NCI-H748 (cell line): Measurements from ENCODE around the gene P4HA1.
"Not testable (repeated sequence)": the region's sequence is repeated elsewhere in the genome, so short reads cannot be mapped to it uniquely, and the experiment has no call there.

ENCODE experiments used
- DNase-seq: peaks from one replicate; lab custom pipeline; 2025; ENCODE audit not compliant: unreplicated experiment; lab: John Stamatoyannopoulos, UW

The P4HA1 gene

GRCh38 chr10:73043766-73044377 lies 52.8 kb downstream of the P4HA1 start:
- no peak for DNase-seq

GRCh38 chr10:73043319-73043718 lies 53.3 kb downstream of the P4HA1 start:
- no peak for DNase-seq

DNA sequence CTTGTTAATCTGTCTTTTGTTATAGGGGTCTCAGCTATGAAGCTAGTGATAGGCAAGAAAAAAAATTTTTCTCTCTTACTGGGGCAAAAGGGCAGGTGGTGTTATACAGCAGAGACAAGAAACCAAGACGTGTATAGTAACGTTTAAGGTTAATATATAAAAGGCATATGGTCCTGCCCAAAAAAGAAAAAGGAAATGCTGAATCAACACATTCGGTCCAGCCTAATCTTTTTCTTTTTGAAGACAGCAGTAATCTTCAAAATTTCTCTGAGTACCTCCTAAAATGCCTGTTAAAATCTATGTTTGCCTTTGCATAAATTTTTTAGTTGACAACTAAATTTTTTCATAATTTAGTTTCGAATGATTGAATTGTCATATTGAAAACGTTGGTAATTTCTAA lies 54.5 kb downstream of the P4HA1 start:
- DNase-seq: no peak

DNA sequence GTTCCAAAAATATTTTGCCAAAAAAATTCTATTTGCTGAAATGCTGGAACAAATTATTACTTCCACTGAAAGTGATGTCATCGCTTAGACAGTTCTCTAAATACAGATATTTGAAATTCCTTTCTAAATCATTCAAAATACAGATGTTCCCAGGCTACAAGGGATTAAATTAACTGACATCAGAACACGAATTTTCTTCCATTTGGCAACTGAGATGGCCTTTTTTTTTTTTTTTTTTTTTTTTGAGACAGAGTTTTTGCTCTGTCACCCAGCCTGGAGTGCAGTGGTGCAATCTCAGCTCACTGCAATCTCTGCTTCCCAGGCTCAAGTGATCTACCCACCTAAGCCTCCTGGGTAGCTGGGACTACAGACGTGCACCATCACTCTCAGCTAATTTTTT lies 57.0 kb downstream of the P4HA1 start:
- DNase-seq: no peak

DNA sequence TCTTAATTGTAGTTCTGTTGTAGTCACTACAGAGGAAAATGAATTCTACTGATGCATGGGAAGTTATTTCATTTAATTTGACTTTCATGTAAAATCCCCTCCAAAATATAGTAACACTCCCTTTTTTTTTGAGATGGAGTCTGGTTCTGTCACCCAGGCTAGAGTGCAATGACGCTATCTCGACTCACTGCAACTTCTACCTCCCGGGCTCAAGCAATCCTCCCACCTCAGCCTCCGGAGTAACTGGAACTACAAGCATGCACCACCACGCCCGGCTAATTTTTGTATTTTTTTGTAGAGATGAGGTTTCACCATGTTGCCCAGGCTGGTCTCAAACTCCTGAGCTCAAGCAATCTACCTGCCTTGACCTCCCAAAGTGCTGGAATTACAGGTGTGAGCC lies 60.4 kb downstream of the P4HA1 start:
- not testable (repeated sequence) for DNase-seq

DNA sequence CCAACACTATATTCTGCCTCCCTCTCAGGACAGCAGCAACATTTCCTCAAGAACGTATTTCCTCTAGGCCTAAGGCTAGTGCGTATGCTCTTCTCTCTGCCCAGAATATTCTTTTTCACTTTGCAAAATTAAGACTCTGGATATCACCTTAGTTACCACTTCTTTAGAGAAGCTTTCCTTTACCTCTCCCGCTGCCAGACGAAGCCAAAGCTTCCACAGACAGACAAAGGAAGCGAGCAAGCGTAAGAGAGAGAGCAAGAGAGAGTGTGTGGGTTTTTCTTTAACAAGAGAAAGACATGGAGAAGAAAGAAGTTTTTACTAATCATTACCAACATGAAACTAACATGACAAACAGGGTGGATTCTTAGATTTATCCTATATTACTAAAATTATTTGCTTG lies 64.1 kb downstream of the P4HA1 start:
- no peak for DNase-seq

DNA sequence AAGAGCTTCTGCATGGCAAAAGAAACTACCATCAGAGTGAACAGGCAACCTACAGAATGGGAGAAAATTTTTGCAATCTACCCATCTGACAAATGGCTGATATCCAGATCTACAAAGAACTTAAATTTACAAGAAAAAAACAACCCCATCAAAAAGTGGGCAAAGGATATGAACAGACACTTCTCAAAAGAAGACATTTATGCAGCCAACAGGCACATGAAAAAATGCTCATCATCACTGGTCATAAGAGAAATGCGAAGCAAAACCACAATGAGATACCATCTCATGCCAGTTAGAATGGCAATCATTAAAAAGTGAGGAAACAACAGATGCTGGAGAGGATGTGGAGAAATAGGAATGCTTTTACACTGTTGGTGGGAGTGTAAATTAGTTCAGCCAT lies 70.0 kb downstream of the P4HA1 start:
- DNase-seq: not testable (repeated sequence)

- not testable (repeated sequence) for DNase-seq
These were observed 73.1 kb downstream of the P4HA1 start for GRCh38 chr10:73023455-73024070.

DNA sequence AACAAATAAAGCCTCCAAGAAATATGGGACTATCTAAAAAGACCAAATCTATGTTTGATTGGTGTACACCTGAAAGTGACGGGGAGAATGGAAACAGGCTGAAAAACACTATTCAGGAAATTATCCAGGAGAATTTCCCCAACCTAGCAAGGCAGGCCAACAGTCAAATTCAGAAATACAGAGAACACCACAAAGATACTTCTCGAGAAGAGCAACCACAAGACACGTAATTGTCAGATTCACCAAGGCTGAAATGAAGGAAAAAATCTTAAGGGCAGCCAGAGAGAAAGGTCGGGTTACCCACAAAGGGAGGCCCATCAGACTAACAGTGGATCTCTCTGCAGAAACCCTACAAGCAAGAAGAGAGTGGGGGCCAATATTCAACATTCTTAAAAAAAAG lies 73.7 kb downstream of the P4HA1 start:
- not testable (repeated sequence) for DNase-seq

- DNase-seq: not testable (repeated sequence)
These were observed 75.0 kb downstream of the P4HA1 start for GRCh38 chr10:73021538-73022164.

DNA sequence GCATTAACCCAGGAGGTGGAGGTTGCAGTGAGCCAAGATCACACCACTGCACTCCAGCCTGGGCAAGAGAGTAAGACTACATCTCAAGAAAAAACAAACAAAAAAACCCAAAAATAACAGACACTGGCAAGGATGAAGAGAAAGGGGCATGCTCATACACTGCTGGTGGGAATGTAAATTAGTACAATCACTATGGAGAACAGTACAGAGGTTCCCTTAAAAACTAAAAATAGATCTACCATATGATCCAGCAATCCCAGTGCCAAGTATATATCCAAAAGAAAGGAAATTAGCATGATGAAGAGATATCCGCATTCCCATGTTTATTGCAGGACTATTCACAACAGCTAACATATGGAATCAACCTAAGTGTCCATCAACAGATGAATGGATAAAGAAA lies 75.6 kb downstream of the P4HA1 start:
- DNase-seq: no peak

DNA sequence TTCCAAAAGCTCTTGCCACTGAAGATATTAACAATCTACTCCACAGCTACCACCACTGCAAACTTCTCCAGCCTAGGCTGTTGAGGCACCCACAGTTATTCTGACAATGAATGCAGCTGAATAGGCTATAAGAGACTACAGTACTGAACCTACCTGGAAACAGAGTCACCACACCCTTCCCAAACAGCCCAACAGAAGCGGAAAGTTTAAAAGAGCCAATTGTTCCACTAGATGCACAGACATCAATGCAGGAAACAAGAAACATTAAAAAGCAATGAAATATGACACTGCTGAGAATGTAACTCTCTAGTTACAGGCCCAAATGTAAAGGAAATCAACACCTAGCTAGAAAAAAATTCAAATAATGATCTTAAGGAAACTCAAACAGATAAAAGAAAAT lies 77.6 kb downstream of the P4HA1 start:
- no peak for DNase-seq

GRCh38 chr10:73018632-73019031 lies 78.0 kb downstream of the P4HA1 start:
- no peak for DNase-seq

DNA sequence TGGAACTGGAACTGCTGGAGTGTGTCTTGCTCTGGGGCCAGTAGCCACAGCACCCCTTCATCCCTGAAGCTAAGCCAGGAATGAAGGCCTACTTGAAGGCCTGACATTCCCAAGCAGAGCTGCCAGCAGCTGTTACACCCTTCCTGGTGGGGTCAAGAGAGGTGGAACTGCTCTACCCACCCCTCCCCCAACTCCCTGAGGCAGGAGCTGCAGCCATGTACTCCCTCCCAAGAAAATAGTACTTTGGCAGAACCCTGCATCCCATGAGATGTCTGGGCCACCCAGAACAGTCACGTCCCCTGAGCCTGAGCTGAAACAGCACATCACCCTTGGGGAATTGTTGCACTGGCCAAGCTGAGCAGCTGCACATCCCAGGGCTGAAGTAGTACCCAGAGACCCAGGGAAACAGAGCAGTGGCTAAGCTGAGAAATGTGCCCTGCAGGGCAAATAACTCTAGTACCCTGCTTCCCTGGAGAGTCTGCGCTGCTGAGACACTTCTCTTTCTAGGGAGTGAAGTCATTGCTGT lies 78.6 kb downstream of the P4HA1 start:
- DNase-seq: no peak

DNA sequence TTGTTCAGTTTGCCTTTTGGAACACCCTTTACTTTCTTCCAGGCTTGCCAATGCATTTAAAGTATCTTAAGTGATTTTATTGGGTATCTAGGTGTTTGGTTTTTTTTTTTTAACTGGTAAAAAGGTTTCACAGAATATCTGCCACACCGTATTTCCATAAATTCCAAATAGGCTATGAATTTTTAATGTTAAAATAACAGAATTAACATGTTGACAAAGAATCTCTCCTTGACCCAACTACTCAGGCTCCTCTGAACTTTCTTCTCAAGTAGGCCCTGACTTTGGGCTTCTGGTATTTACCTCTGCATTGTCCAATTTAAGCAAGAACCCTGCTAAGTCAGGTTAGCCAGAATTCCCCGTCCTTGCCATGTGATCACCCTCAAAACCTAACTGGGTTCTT lies 80.9 kb downstream of the P4HA1 start:
- DNase-seq: no peak

- no peak for DNase-seq
These were observed 92.8 kb downstream of the P4HA1 start for GRCh38 chr10:73003822-73004221.

- DNase-seq: no peak
These were observed 95.7 kb downstream of the P4HA1 start for GRCh38 chr10:73000973-73001372.

DNA sequence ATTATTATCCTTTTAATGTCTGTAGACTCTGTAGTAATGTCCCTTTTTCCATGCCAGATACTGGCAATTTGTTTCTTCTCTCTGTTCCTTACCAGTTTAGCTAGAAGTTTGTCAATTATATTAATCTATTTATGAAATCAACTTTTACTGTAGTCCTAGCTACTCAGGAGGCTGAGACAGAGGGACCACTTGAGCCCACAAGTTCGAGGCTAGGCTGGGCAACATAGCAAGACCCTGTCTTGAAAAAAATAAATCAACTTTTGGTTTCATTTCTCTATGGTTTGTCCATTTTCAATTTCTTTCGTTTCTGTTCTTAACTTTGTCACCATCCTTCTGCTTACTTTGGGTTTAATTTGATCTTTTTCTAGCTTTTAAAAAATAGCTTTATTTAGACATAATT lies 99.6 kb downstream of the P4HA1 start:
- DNase-seq: no peak

DNA sequence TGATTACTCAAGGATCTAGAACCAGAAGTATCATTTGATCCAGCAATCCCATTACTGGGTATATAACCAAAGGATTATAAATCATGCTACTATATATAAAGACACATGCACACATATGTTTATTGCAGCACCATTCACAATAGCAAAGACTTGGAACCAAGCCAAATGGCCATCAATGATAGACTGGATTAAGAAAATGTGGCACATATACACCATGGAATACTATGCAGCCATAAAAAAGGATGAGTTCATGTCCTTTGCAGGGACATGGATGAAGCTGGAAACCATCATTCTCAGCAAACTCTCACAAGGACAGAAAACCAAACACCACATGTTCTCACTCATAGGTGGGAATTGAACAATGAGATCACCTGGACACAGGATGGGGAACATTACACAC lies 101.2 kb downstream of the P4HA1 start:
- not testable (repeated sequence) for DNase-seq

DNA sequence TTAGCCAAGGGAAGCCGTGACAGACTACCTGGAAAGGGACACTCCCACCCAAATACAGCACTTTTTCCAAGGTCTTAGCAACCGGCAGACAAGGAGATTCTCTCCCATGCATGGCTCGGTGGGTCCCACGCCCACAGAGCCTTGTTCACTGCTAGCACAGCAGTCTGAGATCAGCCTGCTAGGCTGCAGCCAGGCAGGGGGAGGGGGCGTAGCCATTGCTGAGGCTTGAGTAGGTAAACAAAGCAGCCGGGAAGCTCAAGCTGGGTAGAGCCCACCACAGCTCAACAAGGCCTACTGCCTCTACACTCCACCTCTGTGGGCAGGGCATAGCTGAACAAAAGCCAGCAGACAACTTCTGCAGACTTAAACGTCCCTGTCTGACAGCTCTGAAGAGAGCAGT lies 106.9 kb downstream of the P4HA1 start:
- DNase-seq: not testable (repeated sequence)

DNA sequence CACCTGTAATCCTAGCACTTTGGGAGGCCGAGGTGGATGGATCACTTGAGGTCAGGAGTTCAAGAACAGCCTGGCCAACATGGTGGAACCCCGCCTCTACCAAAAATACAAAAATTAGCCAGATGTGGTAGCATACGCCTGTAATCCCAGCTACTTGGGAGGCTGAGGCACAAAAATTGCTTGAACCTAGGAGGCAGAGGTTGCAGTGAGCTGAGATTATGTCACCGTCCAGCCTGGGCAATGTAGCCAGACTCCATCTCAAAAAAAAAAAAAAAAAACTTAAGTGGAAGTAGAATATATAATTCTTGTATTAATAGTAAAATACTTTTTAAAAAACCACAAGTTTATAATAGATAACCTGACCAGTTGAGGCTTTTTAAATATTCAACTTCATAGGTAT lies 112.0 kb downstream of the P4HA1 start:
- DNase-seq: not testable (repeated sequence)

DNA sequence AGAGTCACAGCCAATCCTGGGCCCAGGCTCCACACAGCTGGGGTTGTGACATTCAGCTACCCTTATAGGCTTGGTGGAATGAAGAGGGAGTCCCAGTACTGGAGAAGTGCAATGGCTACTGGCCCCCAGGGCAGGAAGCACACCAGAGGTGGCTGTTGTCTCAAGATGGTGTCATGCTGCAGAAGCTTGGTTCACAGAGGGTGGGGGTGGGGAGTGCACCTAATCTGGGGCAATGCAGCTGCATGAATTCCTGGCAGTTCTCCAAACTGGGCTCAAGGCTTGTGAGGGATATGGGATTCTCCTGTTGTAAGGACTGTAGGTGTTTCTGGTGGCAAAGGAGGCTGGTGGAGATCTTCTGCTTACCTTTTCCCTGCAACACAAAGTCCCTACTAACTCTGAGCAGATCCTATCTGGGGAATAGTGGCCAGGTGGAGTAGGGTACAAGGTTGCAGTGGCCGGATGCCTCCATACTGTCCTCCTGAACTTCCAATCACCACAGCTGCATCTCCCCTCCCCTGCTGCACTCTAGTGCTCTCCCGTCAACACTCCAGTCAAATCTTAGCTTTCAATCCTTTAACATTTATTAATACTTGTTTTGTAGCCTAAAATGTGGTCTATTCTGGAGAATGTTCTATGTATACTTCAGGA lies 114.7 kb downstream of the P4HA1 start:
- no peak for DNase-seq
